HG03039 (cell line): Measurements from ENCODE around the gene SON.
"Not testable (repeated sequence)": the region's sequence is repeated elsewhere in the genome, so short reads cannot be mapped to it uniquely, and the experiment has no call there.

ENCODE experiments used
- ATAC-seq: cut with Tn5 transposase; IDR thresholded peaks from one replicate; pipeline ENCODE4 v1.9.1; 2021; ENCODE audit warnings: mild to moderate bottlenecking, moderate library complexity; ENCODE audit not compliant: unreplicated experiment

Gene SON

GRCh38 chr21:33542640-33543504, at the start of gene SON:
TSS of gene SON (plus strand) at chr21:33543038. CDS start at chr21:33543093, 55 bp downstream.
- ATAC-seq: peak; percentile 93

GRCh38 chr21:33493756-33494155, 49.1 kb upstream of the SON start:
- ATAC-seq: no peak

DNA sequence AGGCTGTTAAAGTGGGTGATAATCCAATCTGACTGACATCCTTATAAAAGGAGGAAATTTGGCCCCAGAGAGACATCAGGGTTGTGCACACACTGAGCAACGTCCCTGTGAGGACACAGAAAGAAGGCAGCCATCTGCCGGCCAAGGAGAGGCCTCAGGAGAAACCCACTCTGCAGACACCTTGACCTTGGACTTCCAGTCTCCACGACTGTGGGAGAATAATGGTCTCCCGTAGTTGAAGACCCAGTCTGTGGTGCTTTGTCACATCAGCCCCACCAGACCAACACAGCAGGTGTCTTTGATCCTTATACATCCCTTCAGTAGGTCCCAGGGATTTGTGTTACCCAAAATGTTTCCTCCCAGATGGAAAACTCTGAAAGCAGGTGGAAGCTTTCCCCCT, 47.1 kb upstream of the SON start:
- no peak for ATAC-seq

GRCh38 chr21:33496345-33496744, 46.5 kb upstream of the SON start:
- ATAC-seq: no peak

DNA sequence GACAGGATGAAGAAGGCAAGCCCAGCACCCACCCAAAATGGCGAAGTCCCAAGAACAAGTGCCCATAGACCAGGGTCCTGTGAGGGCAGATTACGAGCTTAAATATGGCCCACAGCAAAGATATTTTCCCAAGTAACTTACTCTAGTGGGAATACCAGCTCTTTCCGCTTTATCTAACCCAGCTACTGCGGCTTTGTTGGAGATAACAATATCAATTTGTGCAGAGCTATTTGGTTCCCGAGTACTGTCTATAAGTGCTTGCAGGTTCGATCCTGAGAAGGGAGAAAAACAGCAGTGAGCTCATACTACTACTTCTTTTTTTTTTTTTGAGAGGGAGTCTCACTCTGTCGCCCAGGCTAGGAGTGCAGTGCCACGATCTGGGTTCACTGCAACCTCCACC, 37.0 kb upstream of the SON start:
- no peak for ATAC-seq

DNA sequence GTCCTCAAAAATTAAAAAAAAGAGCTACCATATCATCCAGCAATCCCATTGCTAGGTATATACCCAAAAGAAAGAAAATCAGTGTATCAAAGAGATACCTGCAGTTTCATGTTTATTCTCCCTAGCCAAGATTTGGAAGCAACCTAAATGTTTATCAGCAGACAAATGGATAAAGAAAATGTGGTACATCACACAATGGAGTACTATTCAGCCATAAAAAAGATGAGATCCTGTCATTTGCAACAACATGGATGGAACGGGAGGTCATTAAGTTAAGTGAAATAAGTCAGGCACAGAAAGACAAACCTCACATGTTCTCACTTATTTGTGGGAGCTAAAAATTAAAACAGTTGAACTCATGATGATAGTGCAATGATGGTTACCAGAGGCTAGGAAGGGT, 35.8 kb upstream of the SON start:
- not testable (repeated sequence) for ATAC-seq

GRCh38 chr21:33510826-33511225, 32.0 kb upstream of the SON start:
- ATAC-seq: no peak

DNA sequence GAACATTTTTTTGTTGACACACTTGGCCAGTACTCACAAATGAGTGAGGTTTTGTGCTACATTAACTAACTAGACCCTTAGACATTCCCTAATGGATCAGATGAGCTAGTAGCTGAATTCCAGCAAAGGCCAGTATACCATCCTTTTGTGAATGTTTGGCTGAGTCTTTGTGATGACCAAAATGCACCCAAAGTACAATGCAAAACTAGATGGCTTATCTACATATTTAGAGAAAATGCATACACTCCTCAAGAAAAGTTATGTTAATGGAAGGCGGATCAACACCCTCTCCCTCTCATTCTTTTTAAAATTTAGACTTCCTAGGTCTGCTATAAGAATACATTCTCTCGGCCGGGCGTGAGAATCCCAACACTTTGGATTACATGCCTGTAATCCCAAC, 31.2 kb upstream of the SON start:
- no peak for ATAC-seq

- ATAC-seq: no peak
Observed at GRCh38 chr21:33512481-33512880, 30.4 kb upstream of the SON start.

- ATAC-seq: no peak
Observed at GRCh38 chr21:33514229-33514628, 28.6 kb upstream of the SON start.

DNA sequence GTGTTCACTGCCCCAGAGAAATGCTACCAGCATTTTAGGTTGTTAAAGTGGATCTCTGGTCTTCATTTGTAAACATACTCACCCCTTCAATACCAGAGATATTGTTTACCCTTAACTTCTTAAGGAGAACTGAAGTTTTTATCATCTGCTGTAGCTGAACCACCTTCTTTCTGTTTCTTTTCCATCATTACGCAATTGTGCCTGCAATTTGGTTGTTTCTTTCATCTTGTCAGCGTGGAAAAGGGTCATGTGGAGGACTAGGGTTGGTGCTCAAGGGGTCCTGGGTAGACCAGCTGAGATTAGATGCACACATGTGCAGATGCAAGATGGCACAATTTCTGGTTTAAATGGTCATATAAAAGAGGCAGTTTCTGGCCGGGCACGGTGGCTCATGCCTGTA, 23.9 kb upstream of the SON start:
- ATAC-seq: no peak

GRCh38 chr21:33522297-33522952, 20.4 kb upstream of the SON start:
- ATAC-seq: no peak

GRCh38 chr21:33522953-33523349, 19.9 kb upstream of the SON start:
- no peak for ATAC-seq

- no peak for ATAC-seq
Observed at GRCh38 chr21:33531007-33531406, 11.8 kb upstream of the SON start.

GRCh38 chr21:33537212-33537611, 5.6 kb upstream of the SON start:
- no peak for ATAC-seq

- no peak for ATAC-seq
Observed at GRCh38 chr21:33539616-33540015, 3.2 kb upstream of the SON start.

GRCh38 chr21:33540711-33541104, 2.1 kb upstream of the SON start:
- no peak for ATAC-seq

GRCh38 chr21:33541105-33541711, 1.6 kb upstream of the SON start:
- ATAC-seq: no peak

GRCh38 chr21:33541756-33542639, 840 bp upstream of the SON start, which contains the start of gene GART:
TSS of gene GART (minus strand) at chr21:33542117. CDS start at chr21:33539315, 2,802 bp downstream.
- ATAC-seq: peak; percentile 48

- ATAC-seq: no peak
Observed at GRCh38 chr21:33543505-33544129, 779 bp downstream of the SON start.
